H54 (cell line): ENCODE measurements around the gene FOSL1.

ENCODE experiments used
- DNase-seq: peaks from one replicate; pipeline ENCODE4 v3.0.0; 2011; ENCODE audit warnings: low spot score, mixed read lengths; ENCODE audit not compliant: insufficient read length
- FAIRE-seq: peaks from 3 replicates; lab custom pipeline; 2011; peaks lifted over from hg19 to GRCh38; lab: Jason Lieb, UNC
- POLR2A ChIP-seq: IDR thresholded peaks from 2 replicates; pipeline ENCODE4 v1.6.1; 2011; ENCODE audit warnings: low read depth, mild to moderate bottlenecking, low read length

FOSL1 gene

GRCh38 chr11:65844231-65844872 is 55.8 kb downstream of the FOSL1 start:
- FAIRE-seq, result no peak
- TF ChIP-seq POLR2A, result no peak
- DNase-seq, result no peak

GRCh38 chr11:65843811-65844210 is 56.4 kb downstream of the FOSL1 start:
- FAIRE-seq (no peak), DNase-seq (no peak)
- TF ChIP-seq POLR2A, result no peak

- FAIRE-seq, result no peak
- TF ChIP-seq POLR2A, result no peak
- DNase-seq, result no peak
These were observed 58.0 kb downstream of the FOSL1 start for GRCh38 chr11:65842144-65842543.
